ENCODE measurements around the gene CCDC60.

- no peak for TF ChIP-seq CTCF (IDR thresholded peaks at IDR 0.05)
- no peak for TF ChIP-seq POLR2A (IDR thresholded peaks at IDR 0.05)
These were observed 210.5 kb downstream of the CCDC60 start for GRCh38 chr12:119544765-119545625.

All from lower leg skin (tissue), 3 donors.